Measurements from ENCODE around the gene MUC4.

GRCh38 chr3:195834675-195835583 is 23.2 kb upstream of the MUC4 start:
- no peak for TF ChIP-seq CTCF (IDR thresholded peaks at IDR 0.05)
- no peak for TF ChIP-seq POLR2A (IDR thresholded peaks at IDR 0.05)
- TF ChIP-seq POLR2AphosphoS5 (IDR thresholded peaks at IDR 0.05): no peak
- TF ChIP-seq EP300 (IDR thresholded peaks at IDR 0.05): no peak

All from upper lobe of left lung (tissue), 4 donors.